OCI-LY7 (cell line): ENCODE data around the gene KRTAP5-2.

ENCODE experiments used
- EZH2phosphoT487 ChIP-seq: fragments of 200-600 bp; sonication (generic); IDR thresholded peaks from 2 replicates; pipeline ENCODE4 v1.6.1; 2018; ENCODE audit warnings: low read depth, borderline replicate concordance, mild to moderate bottlenecking, mixed run types, antibody characterized with exemption, low read length, moderate library complexity, mixed read lengths
- TF ChIP-seq, protein P1 (sequence below): fragments of 200-600 bp; sonication (generic); conservative IDR thresholded peaks from 2 replicates; pipeline ENCODE4 v1.5.1; 2014; ENCODE audit warnings: mild to moderate bottlenecking, antibody characterized with exemption, low read length, moderate library complexity, mixed read lengths

DNA sequence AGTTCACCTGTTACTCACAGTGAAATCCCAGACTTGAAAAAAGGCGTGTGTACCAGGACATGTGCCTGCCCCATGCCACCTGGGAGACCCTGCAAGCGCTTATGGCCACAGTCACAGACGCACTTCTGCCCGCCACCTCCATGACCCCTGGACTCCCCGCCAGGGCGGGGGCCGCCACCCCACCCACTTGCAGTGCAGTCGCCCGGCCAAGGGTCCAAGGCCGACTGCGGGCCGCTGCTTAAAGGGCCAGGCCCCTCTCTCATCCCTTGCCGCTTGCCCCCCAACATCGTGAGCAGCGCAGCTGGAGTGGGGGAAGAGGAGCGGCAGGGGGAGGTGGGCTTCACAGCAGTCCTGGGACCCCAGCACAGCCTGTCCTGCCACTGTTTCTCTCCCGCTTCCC is 36.8 kb downstream of the KRTAP5-2 start:
- TF ChIP-seq, protein P1, sequence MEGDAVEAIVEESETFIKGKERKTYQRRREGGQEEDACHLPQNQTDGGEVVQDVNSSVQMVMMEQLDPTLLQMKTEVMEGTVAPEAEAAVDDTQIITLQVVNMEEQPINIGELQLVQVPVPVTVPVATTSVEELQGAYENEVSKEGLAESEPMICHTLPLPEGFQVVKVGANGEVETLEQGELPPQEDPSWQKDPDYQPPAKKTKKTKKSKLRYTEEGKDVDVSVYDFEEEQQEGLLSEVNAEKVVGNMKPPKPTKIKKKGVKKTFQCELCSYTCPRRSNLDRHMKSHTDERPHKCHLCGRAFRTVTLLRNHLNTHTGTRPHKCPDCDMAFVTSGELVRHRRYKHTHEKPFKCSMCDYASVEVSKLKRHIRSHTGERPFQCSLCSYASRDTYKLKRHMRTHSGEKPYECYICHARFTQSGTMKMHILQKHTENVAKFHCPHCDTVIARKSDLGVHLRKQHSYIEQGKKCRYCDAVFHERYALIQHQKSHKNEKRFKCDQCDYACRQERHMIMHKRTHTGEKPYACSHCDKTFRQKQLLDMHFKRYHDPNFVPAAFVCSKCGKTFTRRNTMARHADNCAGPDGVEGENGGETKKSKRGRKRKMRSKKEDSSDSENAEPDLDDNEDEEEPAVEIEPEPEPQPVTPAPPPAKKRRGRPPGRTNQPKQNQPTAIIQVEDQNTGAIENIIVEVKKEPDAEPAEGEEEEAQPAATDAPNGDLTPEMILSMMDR = no peak
- TF ChIP-seq EZH2phosphoT487 = no peak
